ENCODE results near the gene HES5. TPM values are rescaled to one million over a fixed set of nuclear protein-coding genes. Genes with fewer than 3 reads are reported as not detected.

Gene HES5
- total RNA-seq, 4 donors from 2014 or later = 0.19 to 0.33 TPM; not detected in 2

DNA sequence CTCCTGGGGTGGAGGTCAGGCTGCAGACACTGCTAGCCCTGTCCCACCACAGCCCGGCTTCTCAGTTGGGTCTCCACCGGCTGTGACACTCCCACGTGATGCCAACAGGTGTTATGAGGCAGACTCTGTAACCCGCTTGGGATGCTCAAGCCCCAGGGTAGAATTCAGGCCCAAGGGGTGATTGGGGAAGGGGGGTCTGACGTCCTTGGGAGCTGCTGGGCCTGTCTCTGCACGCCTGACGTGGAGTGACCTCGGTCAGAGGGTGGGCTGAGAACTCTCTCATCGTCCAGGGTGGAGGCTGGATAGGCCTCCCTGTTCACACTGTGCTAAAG lies 7.7 kb upstream of the HES5 start:
- no peak for TF ChIP-seq POLR2AphosphoS5 (IDR thresholded peaks at IDR 0.05)
- TF ChIP-seq, protein P1, sequence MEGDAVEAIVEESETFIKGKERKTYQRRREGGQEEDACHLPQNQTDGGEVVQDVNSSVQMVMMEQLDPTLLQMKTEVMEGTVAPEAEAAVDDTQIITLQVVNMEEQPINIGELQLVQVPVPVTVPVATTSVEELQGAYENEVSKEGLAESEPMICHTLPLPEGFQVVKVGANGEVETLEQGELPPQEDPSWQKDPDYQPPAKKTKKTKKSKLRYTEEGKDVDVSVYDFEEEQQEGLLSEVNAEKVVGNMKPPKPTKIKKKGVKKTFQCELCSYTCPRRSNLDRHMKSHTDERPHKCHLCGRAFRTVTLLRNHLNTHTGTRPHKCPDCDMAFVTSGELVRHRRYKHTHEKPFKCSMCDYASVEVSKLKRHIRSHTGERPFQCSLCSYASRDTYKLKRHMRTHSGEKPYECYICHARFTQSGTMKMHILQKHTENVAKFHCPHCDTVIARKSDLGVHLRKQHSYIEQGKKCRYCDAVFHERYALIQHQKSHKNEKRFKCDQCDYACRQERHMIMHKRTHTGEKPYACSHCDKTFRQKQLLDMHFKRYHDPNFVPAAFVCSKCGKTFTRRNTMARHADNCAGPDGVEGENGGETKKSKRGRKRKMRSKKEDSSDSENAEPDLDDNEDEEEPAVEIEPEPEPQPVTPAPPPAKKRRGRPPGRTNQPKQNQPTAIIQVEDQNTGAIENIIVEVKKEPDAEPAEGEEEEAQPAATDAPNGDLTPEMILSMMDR (IDR thresholded peaks at IDR 0.05) = no peak
- no peak for TF ChIP-seq POLR2A (IDR thresholded peaks at IDR 0.05; ENCODE audit: low read depth)
- no peak for TF ChIP-seq EP300 (IDR thresholded peaks at IDR 0.05)
- DNase-seq (ENCODE audit: extremely low spot score) = no peak
- Histone ChIP-seq H3K4me1 (peaks cover 9 to 15% (median 13%) of the 10 kb centered on the region in 4 donors), H3K27me3 (peaks cover 0 to 98% (median 18%) of the 10 kb centered on the region in 4 donors), H3K36me3 (no peaks in the 10 kb centered on the region), H3K4me3 (no peak overlapping the region), H3K9me3 (no peaks in the 10 kb centered on the region), H3K27ac (replicated peaks in 1 of 4) (no peak overlapping the region)
- intact Hi-C loops (cut with DNase I) = no loop called here
- WGBS = 40% methylated on average over 5 of the region's 9 CpGs

DNA sequence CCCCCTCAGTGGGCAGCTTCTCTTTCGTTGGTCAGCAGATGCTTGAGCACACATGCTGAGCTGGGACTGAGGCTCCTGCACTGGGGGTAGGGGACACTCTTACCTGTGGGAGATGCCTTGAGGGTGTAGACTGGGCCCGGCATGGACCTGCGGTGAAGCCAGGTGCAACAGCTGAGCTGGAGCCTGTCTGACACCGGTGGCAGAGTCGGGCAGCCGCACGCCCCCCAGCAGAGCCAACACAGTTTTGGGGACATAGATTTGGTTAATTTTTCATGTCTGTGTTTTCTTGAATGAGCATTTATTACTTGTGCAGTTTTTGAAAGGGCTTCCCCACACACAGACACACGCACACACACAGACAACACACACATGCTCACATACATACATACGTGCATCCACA lies 5.9 kb upstream of the HES5 start:
- WGBS = 86% methylated on average over 8 of the region's 9 CpGs

DNA sequence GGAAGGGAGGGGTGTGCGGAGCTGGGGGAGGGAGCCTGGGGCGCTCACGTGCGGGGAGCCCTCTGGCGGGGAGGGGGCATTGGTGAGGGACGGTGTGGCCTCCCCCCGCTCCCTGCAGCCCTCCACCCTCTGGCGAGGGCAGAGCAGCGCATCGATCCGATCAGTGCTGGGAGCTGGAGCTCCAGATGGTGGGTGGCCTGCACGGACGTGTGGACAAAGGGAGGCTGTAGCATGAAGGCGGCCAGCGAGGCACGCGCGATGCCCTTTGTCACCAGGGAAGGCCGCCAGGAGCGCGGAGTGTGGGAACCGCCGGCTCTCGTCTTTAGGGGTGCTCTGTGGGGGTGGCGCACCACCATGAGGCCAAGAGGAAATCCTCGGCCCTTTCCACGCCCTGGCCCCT lies 5.4 kb upstream of the HES5 start:
- TF ChIP-seq POLR2A (IDR thresholded peaks at IDR 0.05; ENCODE audit: low read depth) (no peak), POLR2AphosphoS5 (IDR thresholded peaks at IDR 0.05) (no peak), EP300 (IDR thresholded peaks at IDR 0.05) (no peak)
- TF ChIP-seq, protein P1 (IDR thresholded peaks at IDR 0.05) = no peak
- Histone ChIP-seq H3K27ac (replicated peaks in 1 of 4) (no peak overlapping the region), H3K9me3 (no peaks in the 10 kb centered on the region), H3K4me1 (peaks cover 10 to 18% (median 13%) of the 10 kb centered on the region in 4 donors), H3K27me3 (peaks cover 5 to 100% (median 32%) of the 10 kb centered on the region in 4 donors), H3K36me3 (no peaks in the 10 kb centered on the region), H3K4me3 (no peak overlapping the region)
- no peak for DNase-seq (ENCODE audit: extremely low spot score)
- intact Hi-C loops (cut with DNase I) = no loop called here
- 49% methylated on average over 18 of the region's 27 CpGs for WGBS

More for the DNA sequence above, 5.9 kb upstream of the HES5 start:
- Histone ChIP-seq H3K9me3 (no peaks in the 10 kb centered on the region), H3K4me1 (peaks cover 8 to 18% (median 12%) of the 10 kb centered on the region in 4 donors), H3K36me3 (no peaks in the 10 kb centered on the region), H3K4me3 (no peak overlapping the region), H3K27me3 (peaks cover 0 to 100% (median 30%) of the 10 kb centered on the region in 4 donors), H3K27ac (replicated peaks in 1 of 4) (no peak overlapping the region)
- intact Hi-C loops (cut with DNase I) = no loop called here
- DNase-seq (ENCODE audit: extremely low spot score) = no peak
- TF ChIP-seq POLR2A (IDR thresholded peaks at IDR 0.05; ENCODE audit: low read depth) = no peak
- TF ChIP-seq EP300 (IDR thresholded peaks at IDR 0.05) = no peak
- TF ChIP-seq, protein P1 (IDR thresholded peaks at IDR 0.05) = no peak
- no peak for TF ChIP-seq POLR2AphosphoS5 (IDR thresholded peaks at IDR 0.05)

DNA sequence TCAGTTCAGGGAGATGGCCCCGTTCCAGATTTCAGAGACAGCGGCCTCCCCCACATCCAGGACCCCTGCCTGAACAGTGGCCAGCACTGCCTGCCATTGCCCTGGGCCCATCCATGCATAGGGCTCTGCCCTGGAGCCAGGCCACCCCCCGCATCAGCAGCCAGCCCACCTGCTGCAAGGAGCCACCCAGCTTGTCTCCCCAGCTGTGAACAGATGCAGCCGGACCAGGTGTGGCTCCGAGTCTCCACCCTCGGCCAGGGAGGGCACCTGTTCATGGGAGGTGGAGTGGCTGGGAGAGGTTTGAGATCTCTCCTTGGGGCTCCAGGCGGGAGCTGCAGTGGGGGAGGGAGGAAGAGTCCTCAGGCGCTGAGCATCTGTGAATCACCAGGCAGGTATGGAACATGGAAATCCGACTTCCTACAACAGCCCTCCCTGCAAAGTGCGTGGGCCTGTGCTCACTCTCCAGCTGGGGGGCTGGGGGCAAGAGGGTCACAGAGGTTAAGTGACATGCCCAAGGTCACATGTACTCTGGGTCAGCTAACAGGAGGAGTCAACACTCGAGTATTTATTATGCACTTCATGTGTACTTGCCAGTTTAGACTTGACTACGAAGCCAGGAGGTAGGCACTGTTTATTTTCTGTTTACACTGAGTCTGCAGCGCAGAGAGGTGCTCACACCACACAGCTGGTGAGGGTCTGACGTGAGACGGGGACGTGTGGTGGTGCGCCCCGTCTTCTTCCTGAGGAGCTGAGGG lies 4.8 kb upstream of the HES5 start:
- H3K27me3 ChIP-seq = peaks cover 7 to 100% (median 31%) of the 10 kb centered on the region in 4 donors
- no peak for TF ChIP-seq POLR2AphosphoS5 (IDR thresholded peaks at IDR 0.05)
- no peak for TF ChIP-seq POLR2A (IDR thresholded peaks at IDR 0.05; ENCODE audit: low read depth)
- TF ChIP-seq, protein P1 (IDR thresholded peaks at IDR 0.05) = no peak
- no peak for TF ChIP-seq EP300 (IDR thresholded peaks at IDR 0.05)
- H3K4me1 ChIP-seq = peaks cover 15 to 22% (median 18%) of the 10 kb centered on the region in 4 donors
- 49% methylated on average over 11 of the region's 18 CpGs for WGBS
- no peak overlapping the region for H3K4me3 ChIP-seq
- intact Hi-C loops (cut with DNase I) = no loop called here
- H3K36me3 ChIP-seq = no peaks in the 10 kb centered on the region
- H3K9me3 ChIP-seq = no peaks in the 10 kb centered on the region
- DNase-seq (ENCODE audit: extremely low spot score) = no peak
- H3K27ac ChIP-seq (replicated peaks in 1 of 4) = no peak overlapping the region
